HepG2 (cell line): ENCODE measurements around the gene PLA2G7. TPM values are rescaled to one million over a fixed set of nuclear protein-coding genes. Genes with fewer than 3 reads are reported as not detected.

Source experiments
- ATAC-seq: fragments of 200-7000 bp; cut with Tn5 transposase; 3 replicates; pipeline ENCODE4 v1.9.1; 2020; ENCODE audit warnings: mild to moderate bottlenecking, moderate library complexity
- BruUV-seq: library from RNA; stranded (reverse); fragments of 400-500 nt; replicated peaks from 2 replicates; lab custom pipeline; 2021; lab: Mats Ljungman, UMichigan
- CTCF ChIA-PET: fragments of 300-600 bp; formaldehyde crosslinking; extraction: SDS; loops from one replicate; lab custom pipeline; 2021; ENCODE audit warnings: low total read pairs, inconsistent platforms, low intra/inter-chr PET ratio; lab: Yijun Ruan, JAX
- POLR2A ChIA-PET: fragments of 350-600 bp; sonication (Branson Sonifier 250); formaldehyde crosslinking; loops from one replicate; lab custom pipeline; 2020; ENCODE audit warnings: antibody characterized with exemption, inconsistent platforms; lab: Yijun Ruan, JAX
- DNase-seq: peaks from one replicate; pipeline ENCODE4 v3.0.0-alpha.2; 2015; ENCODE audit warnings: low spot score
- FAIRE-seq: peaks from 3 replicates; lab custom pipeline; 2011; peaks lifted over from hg19 to GRCh38; lab: Jason Lieb, UNC
- H2AFZ ChIP-seq: one replicate; pipeline ENCODE4 v1.6.1; 2011; ENCODE audit warnings: low read length, inconsistent platforms
- H3K27ac ChIP-seq: fragments of 300-600 bp; 3 replicates; pipeline ENCODE4 v1.8.0; 2011; ENCODE audit warnings: mixed run types, mild to moderate bottlenecking, mixed read lengths, low read length, inconsistent platforms; ENCODE audit not compliant: insufficient read depth; ENCODE audit errors: extremely low read length
- H3K27me3 ChIP-seq, 2 experiments: fragments of 200-600 bp in 1 of 2; 2 replicates in 1 of 2; 3 replicates in 1 of 2; pipeline versions ENCODE4 v1.6.0 to v1.8.0; 2011; ENCODE audit warnings: low read length in 2 of 2, mild to moderate bottlenecking in 2 of 2, moderate library complexity in 2 of 2, inconsistent platforms in 1 of 2; ENCODE audit not compliant: insufficient read depth in 2 of 2, control insufficient read depth in 1 of 2
- H3K36me3 ChIP-seq, 2 experiments: fragments of 200-600 bp in 1 of 2; replicated peaks in 1 of 2; 2 replicates in 1 of 2; 3 replicates in 1 of 2; pipeline versions ENCODE4 v1.5.1 to v1.8.0; 2011; ENCODE audit warnings: low read length in 2 of 2, inconsistent platforms in 1 of 2; ENCODE audit not compliant: insufficient read depth in 2 of 2, control insufficient read depth in 1 of 2
- H3K4me1 ChIP-seq: 2 replicates; pipeline ENCODE4 v1.5.1; 2012; ENCODE audit warnings: low read length, inconsistent platforms; ENCODE audit not compliant: insufficient read depth
- H3K4me2 ChIP-seq: 2 replicates; pipeline ENCODE4 v1.6.0; 2011; ENCODE audit warnings: low read depth, low read length, inconsistent platforms
- H3K4me3 ChIP-seq, 3 experiments: fragments of 200-600 bp in 1 of 3; sonication (generic), shearing (Covaris generic) in 1 of 3; replicated peaks in 1 of 3; 2 replicates each; pipeline ENCODE4 v1.5.1; 2011 to 2016; ENCODE audit warnings: low read length in 3 of 3, inconsistent platforms in 2 of 3, low read depth in 2 of 3, mild to moderate bottlenecking in 2 of 3, control low read depth in 1 of 3, mixed read lengths in 1 of 3; ENCODE audit not compliant: insufficient read depth in 1 of 3
- H3K79me2 ChIP-seq: one replicate; pipeline ENCODE4 v1.6.1; 2011; ENCODE audit warnings: low read length, inconsistent platforms; ENCODE audit not compliant: insufficient read depth
- H3K9ac ChIP-seq: 2 replicates; pipeline ENCODE4 v1.6.0; 2011; ENCODE audit warnings: mild to moderate bottlenecking, low read depth, low read length, inconsistent platforms; ENCODE audit not compliant: insufficient read depth
- H3K9me3 ChIP-seq: 2 replicates; pipeline ENCODE4 v1.5.1; 2012; ENCODE audit warnings: mild to moderate bottlenecking, low read length
- H4K20me1 ChIP-seq: 2 replicates; pipeline ENCODE4 v1.6.0; 2011; ENCODE audit warnings: inconsistent platforms, mild to moderate bottlenecking, low read length, moderate library complexity; ENCODE audit not compliant: insufficient read depth
- ADNP ChIP-seq: sonication (generic); formaldehyde crosslinking; IDR thresholded peaks from 2 replicates; pipeline ENCODE4 v1.4.0; 2020; ENCODE audit warnings: missing genetic modification reagents
- FOXO1 ChIP-seq: sonication (generic); formaldehyde crosslinking; IDR thresholded peaks from 2 replicates; pipeline ENCODE4 v1.4.0; 2020; ENCODE audit warnings: missing genetic modification reagents
- GATAD2A ChIP-seq: IDR thresholded peaks from 2 replicates; pipeline ENCODE4 v1.6.1; 2016
- HNF1B ChIP-seq: sonication (generic); formaldehyde crosslinking; IDR thresholded peaks from 2 replicates; pipeline ENCODE4 v1.5.1; 2020; ENCODE audit warnings: mild to moderate bottlenecking, moderate library complexity, missing genetic modification reagents
- TFE3 ChIP-seq: IDR thresholded peaks from 2 replicates; pipeline ENCODE4 v1.6.1; 2016
- XRCC5 ChIP-seq: fragments of 200-400 bp; formaldehyde crosslinking; optimal IDR thresholded peaks from 2 replicates; pipeline ENCODE3; 2017; ENCODE audit warnings: mild to moderate bottlenecking, low read length
- ZBTB40 ChIP-seq, 2 experiments: fragments of 450-650 bp in 1 of 2; sonication (generic) in 1 of 2; formaldehyde crosslinking in 1 of 2; IDR thresholded peaks; 2 replicates each; pipeline versions ENCODE4 v1.6.1 to v1.8.0; 2016 to 2022; ENCODE audit warnings: antibody characterized with exemption in 1 of 2, mild to moderate bottlenecking in 1 of 2, missing genetic modification reagents in 1 of 2
- ZNF101 ChIP-seq: sonication (generic); formaldehyde crosslinking; IDR thresholded peaks from 2 replicates; pipeline ENCODE4 v1.4.0; 2020; ENCODE audit warnings: mild to moderate bottlenecking, low read depth, missing genetic modification reagents, borderline replicate concordance
- ZNF275 ChIP-seq: sonication (generic); formaldehyde crosslinking; IDR thresholded peaks from 2 replicates; pipeline ENCODE4 v1.8.0; 2022; ENCODE audit warnings: missing genetic modification reagents, mild to moderate bottlenecking, inconsistent platforms, borderline replicate concordance
- ZNF549 ChIP-seq: sonication (generic); formaldehyde crosslinking; IDR thresholded peaks from 2 replicates; pipeline ENCODE4 v1.5.0; 2020; ENCODE audit warnings: missing genetic modification reagents
- WGBS: methylation state at CpG from one replicate; pipeline ENCODE4 v1.1.6; 2017; ENCODE audit warnings: low lambda C conversion rate; 5-methylcytosine and 5-hydroxymethylcytosine counted together
- in situ Hi-C: cut with HindIII; loops from 2 replicates; pipeline ENCODE4 v1.10.0; 2017; ENCODE audit warnings: low pct_unique_long_range_greater_than_20kb; ENCODE audit not compliant: extremely low pct_ligation_motif_present
- intact Hi-C: fragments of 100-400 bp; cut with micrococcal nuclease; formaldehyde crosslinking; loops from one replicate; pipeline ENCODE4 v1.10.0; 2022; ENCODE audit not compliant: unreplicated experiment
- polyA plus RNA-seq, 8 experiments: library from polyadenylated mRNA; depleted of rRNA in 3 of 8; stranded (reverse) in 7 of 8; unstranded in 1 of 8; fragments of >200 nt; fragmentation: Illumina TruSeq in 4 of 8; extraction: Trizol in 4 of 8; gene quantifications; 2 replicates each; pipeline versions ENCODE4 v1.2.1 to v1.2.3, GENCODE V29; 2011 to 2016; ENCODE audit warnings: low read depth in 4 of 8, missing spikeins in 1 of 8, mixed read lengths in 1 of 8; ENCODE audit not compliant: insufficient read depth in 1 of 8
- total RNA-seq, 5 experiments: library from RNA; depleted of rRNA; stranded (reverse); fragments of >200 nt; fragmentation: Illumina TruSeq; extraction: Trizol; gene quantifications; 2 replicates each; pipeline ENCODE4 v1.2.3, GENCODE V29; 2016; ENCODE audit warnings: low read depth in 1 of 5

Gene PLA2G7
- total and polyA plus RNA-seq, 2 of the 13 experiments (the other 11 are each of a cell fraction or from before 2014, with no cell fraction given), result not detected

- DNase-seq (no peak), FAIRE-seq (no peak), ATAC-seq (no peak)
- H4K20me1 ChIP-seq, result no peaks in the 10 kb centered on the region
- H3K9me3 ChIP-seq, result no peaks in the 10 kb centered on the region
- no peaks in the 10 kb centered on the region for H3K27me3 ChIP-seq
- no peak overlapping the region for H3K4me2 ChIP-seq
- ChIA-PET POLR2A (no interaction called here), CTCF (no interaction called here)
- in situ Hi-C loops (no loop called here), intact Hi-C loops (loop anchor here (1.0 kb wide), 1 partner anchor 257 kb away; no protein-coding TSS in a partner anchor)
- H2AFZ ChIP-seq, result no peak overlapping the region
- H3K9ac ChIP-seq, result no peak overlapping the region
- no peak overlapping the region for H3K27ac ChIP-seq
- H3K4me1 ChIP-seq, result no peaks in the 10 kb centered on the region
- H3K79me2 ChIP-seq, result no peaks in the 10 kb centered on the region
- no peaks in the 10 kb centered on the region for H3K36me3 ChIP-seq
- WGBS, result 57% methylated on average over 6 of the region's 6 CpGs
- H3K4me3 ChIP-seq, result no peak overlapping the region
- BruUV-seq, result no TSS peak
- TF ChIP-seq GATAD2A (CRISPR knock-in tag) (no peak), XRCC5 (no peak), TFE3 (no peak), ADNP (CRISPR knock-in tag) (no peak), ZBTB40 (IDR thresholded peaks at IDR 0.05) (no peak), ZBTB40 (CRISPR knock-in tag; IDR thresholded peaks at IDR 0.05) (no peak), ZNF549 (CRISPR knock-in tag) (no peak), ZNF101 (CRISPR knock-in tag) (no peak), FOXO1 (CRISPR knock-in tag) (no peak), HNF1B (CRISPR knock-in tag) (no peak), ZNF275 (CRISPR knock-in tag) (no peak)
Measured at GRCh38 chr6:46676604-46677313, 58.4 kb downstream of the PLA2G7 start.
